ENCODE measurements around the gene NES.

The NES gene

DNA sequence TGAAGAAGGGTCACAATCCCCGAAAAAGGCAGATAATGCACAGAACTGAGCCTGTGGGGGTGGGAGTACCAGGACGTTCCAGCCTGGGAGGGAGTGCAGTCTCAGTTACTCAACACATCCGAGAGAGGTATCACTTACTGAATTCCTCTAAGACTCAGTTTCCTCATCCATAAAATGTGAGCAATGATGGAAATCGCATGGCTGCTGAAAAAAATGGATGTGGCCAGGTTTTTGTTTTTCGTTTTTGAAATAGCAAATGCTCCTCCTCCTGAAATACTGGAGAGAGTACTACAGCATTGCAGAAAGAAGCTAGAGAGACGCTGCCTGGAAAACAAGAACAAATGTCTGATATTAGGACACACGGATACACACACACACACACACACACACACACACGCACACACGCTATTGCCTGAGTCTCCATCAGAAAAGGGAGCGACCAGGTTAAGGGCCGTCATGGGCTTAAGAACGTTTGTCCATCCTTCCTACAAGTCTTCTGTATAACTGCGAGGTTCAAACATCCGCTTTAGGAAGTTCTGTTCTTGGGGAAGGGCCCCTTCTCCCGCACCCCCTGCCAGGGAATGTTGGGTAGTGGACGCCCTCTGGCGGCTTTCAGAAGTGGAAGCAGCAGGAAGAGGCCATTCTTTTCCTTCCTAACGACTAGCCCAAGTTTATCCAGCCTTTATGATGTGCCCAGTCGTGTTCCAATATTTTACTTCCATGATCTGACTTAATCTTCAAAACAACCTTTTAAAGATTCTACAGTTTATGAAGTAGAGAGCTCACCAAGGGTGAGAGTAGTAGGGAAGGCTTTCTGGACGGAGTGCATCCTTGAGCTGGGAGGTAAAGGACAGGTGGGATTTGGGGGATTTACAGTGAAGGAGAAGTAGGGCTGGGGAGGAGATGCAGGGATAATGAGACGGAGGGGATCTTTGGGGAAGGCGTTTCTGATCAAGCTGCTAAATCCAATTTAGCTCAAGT, 699 bp upstream of the NES start:
- DNase-seq, result no peak

DNA sequence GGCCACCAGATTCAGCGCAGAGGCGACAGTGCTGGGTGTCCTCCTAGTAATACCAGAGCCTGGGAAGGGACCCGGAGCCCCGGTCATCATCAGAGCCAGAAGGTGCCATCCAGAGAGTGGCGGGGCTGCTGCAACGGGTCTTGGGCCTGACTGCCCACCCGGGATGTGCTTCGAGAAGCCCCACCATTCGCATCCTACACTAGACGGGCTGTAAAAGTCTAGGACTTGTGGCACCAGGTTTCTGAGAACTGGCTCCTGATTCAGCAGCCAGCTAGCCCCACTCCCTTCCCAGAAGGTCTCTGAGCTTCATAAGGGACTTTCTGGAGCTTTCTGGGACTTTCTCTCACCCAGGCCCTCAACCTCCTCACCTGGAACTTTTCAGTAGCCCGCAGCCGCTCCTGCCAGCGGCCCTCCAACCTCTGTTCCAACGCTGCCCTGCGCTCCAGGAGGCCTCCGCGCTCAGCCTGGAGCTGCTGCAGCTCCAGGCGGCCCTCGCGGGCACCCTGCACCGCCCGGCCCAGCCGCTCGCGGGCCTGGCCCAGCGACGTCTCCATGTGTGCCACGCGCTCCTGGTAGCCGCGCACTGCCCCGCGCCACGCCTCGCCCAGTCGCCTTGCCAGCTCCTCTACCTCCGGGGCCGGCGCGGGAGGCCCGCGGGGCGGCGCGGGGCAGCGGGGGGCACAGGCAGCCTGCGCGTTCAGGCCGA, 940 bp downstream of the NES start:
- DNase-seq, result no peak

DNA sequence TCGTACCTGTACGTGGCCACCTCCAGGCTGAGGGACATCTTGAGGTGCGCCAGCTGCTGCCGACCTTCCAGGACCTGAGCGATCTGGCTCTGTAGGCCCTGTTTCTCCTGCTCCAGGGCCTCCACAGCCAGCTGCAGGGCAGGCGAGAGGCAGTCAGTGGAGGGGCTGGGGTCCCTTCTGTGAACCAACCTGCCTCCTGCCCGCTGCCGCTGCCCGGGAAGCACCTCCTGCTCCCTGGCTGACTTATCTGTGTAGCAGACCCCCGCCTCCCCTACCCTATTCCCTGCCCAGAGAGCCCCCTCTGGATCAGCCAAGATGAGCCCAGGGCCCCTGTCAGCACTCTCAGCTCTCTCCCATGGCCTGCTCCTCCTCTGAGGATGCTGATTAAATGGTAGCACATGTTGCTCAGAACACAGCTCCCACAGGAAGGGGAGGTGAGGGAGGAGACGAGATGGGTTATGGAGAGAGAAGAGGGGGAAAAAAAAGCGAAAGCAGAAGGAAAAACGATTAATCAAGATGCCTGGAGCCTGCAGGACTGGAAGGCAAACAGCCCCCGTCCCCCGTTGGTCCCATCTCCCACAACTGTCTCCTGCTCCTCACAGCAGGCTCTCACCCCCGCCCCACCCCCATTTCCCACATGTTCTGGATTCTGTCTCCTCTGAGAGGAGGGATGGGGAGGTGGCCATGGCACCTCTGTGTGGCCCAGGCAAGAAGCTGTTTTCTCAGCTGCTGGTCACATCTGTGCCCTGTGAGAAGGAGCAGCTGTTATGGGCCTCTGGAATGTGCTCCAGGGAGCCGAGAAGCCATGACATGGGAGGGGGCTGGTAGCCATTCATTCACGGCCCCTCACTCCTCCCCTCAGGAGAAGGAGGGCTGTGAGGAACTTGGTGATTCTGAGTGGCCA, 1.7 kb downstream of the NES start:
- no peak for DNase-seq

DNA sequence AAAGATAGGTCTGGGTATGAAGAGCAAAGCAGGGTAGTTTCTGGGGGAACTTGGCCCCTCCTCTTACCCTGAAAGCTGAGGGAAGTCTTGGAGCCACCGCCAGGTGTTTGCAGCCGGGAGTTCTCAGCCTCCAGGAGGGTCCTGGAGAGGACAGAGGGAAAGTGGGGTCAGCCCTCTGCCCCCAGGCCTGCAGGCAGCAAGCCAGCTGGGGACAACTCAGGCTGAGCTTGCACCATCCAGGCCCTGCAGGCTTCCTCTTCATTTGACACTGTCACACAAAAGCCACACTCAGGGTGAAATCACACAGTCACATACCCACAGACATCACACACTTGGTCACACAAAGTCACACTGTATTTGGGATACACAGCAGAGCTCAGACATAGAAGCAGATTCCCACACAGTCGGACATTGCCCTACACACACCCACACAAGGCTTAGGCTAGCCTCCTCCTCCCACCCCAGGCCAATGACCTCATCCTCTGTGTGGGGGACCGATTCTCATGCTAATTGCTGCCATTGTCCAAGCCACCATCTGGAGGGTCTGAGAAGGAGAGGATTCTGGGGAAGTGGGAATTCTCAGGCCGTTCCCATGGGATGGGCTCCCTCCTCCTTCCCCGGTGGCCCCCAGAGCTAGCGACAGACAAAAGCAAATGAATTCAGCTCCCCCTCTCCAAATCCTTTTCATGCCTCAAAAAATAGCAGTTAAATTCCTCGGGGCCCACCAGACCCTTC, 3.7 kb downstream of the NES start:
- DNase-seq, result no peak

DNA sequence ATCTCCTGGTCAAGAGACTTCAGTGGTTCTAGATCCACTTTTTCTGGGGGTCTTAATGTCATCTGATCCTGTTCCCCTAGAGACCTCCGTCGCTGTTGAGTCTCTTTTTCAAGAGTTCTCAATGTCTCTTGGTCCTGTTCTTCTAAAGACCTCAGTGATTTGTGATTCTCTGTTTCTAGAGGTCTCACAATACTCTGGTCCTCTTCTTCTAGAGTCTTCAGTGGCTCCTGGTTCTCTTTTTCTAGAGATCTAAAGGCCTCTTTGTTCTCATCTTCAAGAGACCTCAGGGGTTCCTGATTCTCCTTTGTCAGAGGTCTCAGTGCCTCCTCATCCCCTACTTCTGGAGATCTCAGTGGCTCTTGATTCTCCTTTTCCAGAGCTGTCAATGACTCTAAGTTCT, 5.4 kb downstream of the NES start:
- DNase-seq, result no peak

DNA sequence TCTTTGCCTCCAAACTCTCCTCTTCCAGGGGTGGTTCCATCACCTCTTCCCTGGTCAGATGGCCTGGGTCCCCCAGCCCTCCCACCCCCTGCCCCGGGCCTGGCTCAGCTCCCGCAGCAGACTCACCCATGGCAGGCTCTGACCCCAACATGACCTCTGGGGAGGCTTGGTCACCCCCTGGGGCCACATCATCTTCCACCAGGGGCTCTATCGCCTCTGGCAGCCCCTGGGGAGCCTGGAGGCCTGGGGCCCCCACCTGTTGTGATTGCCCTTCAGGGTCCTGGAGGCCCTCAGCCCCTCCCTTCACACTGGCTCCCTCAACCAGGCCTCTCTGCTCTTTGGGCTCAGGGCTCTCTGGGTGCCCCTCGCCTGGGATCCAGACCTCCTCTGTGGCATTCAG, 6.4 kb downstream of the NES start:
- DNase-seq, result no peak

DNA sequence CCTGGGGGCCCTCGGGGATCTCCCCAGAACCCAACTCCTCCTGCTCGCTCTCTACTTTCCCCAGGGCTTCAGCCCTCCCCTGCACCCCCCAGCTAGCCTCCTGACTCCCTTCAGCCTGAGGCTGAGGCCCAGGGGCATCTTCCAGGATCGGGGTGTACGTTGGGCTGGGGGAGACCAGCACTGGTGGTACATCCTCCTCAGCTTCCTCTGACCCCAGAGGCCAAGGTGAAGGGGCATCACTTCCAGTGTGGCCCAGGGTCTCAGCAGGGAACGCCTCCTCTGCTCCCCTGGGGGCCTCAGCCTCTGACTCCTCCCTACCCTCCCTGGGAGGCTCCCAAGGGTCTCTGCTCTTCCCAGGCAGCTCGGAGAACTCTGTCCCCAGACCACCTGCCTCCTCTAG, 6.8 kb downstream of the NES start:
- DNase-seq, result no peak

DNA sequence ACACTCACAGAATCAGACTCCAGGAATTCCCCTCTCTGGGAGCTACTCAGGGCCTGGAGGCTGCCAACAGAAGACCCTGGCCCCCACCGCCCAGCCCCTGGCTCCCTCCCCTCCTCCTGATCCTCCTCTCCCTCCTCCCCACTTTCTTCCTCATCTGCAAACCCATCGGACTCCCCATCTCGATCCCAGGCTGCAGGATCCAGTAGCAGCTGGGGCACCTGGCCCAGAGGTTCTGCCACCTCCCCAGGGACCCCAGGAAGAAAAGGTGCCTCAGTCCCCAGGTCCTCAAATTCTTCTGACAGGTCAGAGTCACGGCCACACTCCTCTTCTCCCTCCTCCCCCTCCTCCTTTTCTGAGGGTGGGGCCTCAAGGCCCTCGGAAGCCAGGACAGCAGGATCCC, 7.4 kb downstream of the NES start:
- DNase-seq, result no peak

DNA sequence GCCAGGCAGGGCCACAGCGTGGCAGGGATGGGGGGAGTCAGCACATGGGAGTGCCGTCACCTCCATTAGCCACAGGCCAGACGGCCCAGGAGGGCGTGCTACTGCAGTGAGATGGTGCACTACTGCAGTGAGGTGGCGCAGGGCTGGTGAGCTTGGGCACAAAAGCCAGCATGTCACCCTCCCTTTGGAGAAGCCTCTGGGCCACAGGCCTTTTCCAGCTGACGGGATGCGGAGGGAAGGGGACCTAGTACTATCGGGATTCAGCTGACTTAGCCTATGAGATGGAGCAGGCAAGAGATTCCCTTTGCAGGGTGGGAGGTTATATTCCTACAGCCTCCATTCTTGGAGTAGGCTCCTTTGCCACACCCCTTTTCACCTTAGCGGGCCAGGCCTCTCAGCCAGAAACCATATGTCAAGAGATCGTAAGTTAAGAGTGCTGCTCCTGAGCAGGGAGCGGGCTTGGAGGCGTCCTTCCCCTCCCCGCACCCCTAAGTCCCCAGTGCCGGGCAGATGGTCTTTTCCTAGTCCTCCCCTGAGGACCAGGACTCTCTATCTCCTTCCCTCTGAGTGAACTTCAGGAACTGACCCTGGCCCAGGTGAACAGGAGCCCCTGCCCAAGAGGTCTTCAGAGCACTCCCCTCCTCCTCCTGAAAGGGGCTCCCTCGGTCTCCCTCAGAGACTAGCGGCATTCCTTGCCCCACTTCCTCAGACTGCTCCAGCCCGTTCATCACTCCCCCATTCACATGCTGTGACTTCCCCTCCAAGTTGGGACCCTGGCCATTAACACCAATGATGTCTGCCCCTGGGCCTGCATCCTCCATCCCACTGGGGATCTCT, 8.2 kb downstream of the NES start:
- DNase-seq, result no peak

DNA sequence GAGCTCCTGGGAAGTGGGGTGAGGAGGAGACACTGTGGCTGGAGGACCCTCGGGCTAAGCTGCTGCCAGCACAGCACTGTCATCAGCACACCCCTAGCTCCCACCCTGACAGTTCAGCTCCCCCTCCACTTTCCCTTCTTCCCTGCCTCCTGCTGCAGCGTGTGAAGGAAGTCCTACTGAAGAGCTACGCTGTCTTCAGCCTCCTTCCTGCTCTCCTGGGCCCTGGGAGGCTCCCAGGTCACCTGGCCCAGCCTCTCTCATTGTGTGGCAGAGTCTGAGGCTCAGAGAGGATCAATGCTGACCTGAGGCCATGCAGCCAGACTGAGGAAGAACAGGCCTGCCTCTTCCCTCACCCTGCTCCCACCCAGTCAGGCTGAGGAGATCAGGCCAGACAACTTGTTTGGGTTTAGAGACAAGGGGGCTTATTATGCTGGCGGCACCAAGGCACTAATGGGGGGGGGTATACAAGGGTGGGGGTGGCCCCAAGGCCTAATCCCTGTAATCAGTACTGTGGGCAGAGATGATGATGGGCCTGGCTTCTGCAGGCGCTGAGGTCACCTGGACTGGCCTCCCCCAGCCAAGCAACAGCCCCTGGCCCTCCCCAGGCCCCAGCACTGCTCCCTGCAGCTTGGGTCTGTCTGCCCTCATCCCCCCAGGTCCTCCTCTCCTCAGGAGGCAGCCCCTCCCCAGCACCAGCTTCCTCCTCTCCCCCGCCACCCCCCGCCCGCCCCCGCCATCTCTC, 9.1 kb downstream of the NES start:
- DNase-seq, result no peak

DNA sequence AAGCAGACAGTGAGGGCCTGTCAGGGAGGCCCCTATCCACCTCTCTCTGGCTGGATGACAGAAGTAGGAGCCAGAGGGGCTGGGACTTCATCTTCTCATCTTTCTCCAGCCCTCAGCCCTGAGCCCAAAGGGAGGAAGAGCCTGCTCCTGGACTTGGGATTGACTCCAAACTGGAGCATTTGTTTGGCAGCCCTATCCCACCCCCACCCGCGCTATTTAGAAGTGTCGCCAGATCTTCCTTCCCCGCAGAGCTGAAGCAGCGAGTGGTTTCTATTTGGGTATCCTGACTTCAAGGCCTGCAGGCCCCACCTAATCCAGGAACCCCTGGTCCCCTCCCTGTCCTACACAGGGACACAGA, 9.6 kb downstream of the NES start:
- no peak for DNase-seq

DNA sequence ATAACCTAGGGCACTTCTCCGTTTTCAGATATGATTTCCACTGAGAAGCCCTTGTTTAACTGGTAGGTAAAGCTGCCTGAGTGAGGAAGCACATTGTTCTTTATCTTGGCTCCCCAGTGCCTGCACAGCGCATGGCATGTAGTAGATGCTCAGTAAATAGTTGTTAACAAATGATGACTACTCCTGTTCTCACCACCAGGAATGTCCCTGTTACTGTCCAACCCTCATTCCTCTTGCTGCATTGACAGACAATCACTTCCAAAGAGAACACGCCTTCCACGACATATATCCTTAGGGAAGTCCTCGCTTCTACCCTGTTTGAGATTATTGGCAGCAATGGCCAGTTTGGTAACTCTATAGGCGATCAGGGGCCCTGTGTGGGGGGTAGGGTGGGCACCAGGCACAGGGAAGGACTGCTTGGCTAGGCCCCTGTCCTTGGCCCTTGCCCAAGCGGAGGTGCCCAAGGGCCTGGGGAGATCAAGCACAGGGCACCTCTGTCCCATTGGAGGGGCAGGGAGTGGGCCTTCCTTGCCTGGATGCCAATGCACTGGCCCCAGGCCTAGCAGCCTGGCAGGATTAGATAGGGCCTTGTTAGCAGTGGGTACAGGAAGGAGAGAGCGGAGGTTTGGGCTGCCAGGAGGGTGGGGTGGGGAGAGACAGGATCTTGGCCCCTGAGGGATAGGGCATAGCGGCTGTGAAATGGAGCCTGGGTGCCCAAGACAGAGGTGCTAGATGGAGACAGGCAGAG, 10.2 kb downstream of the NES start:
- no peak for DNase-seq

DNA sequence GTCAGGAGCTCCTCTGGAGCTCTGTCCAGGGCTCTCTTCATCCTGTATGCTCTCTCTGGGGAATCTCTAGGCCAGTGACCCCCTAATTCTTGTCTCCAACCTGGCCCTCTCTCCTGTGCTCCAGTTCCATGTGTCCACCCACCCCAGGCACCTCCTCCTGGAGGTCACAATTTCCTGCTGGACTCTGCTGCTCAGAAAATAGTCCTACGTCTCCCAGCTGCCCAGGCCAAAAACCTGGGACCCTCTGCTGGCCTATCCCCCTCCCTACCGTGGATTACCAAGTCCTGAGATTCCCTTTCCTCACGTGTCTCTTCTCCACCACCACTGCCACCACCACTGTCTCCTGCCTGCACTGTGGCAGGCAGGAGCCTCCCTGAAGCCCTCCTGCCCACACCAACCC, 11.7 kb downstream of the NES start:
- DNase-seq, result no peak

DNA sequence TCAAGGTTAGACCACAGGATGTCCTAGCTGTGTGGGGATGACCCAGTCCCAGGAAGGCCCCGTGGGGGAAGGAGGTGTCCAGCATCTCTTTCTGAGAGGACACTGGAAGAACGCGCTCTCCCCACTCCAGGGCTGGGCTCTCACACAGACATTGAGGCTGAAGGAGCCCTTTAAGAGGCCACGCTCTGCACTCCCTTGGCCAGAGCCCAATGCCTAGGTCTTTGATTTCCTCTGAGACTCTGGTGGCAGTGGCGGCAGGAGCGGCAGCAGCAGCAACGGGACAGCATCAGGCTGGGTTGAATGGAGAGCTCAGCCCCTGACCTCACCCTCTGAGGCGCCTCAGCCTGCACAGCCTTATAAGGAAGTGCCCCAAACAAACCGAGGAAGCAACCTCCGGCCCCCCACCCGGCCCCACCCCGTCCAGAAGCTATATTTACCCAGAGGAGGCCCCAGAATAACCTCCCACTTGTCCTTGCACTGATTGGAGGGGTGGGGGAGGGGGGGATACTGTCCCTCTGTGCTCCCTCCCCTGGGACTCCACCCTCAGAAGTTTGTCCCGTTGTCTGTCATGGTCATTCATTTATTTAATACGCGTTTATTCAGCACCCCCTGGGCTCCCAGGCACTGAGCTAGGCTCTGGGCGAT, 12.3 kb downstream of the NES start:
- DNase-seq, result no peak

DNA sequence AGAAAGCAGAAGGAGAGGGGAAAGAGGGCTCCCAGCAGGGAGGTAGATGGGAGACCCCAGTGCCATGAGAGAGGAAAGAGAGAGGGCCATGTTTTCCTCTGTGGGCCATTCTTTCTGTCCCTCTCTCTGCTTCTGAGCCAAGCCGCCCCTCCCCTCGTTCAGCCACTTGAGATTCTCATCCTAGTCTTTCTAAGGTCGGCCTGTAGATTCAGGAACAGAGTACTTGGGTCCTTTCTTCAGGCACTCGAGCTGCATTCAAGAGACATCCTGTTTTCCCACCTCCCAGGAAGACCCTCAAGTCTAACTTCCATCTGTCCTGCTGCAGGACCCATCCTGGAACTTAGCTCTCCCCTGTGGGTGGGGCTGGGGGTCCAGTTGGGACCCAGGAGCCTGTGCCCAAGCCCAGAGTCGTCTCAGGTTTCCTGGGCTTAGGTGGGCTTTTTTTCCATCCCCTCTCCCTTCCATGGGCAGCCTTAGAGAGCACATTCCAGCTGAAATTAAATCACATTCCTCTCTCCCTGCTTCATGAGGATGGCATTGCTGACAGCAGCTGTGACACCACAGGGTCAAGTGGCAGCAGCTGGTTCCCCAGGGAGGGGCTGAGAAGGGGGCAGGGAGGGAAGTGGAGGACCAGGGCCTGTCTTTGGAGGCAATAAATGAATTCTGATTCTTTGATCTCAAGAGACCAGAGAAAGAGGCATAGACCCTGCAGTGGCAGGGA, 13.0 kb downstream of the NES start:
- DNase-seq, result no peak

DNA sequence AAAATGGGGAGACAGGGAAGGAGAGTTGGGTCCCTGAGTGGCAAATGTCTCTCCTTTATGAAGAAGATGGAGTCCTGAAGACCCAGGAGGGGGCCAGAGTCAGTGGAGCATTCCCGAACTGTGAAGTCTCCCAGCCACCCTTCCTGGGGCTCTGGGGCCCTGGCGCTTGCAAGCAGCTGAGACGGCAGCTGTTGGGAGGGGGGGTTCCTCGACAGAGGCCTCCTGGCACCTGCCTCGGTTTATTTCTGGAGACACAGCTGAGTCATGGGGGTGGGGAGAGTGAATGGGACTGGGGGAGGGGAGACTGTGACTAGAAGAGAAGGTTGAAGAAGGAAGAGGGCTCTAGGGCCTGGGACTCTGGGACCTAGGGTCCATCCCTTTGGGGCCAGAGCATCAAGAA, 14.0 kb downstream of the NES start:
- DNase-seq, result no peak

DNA sequence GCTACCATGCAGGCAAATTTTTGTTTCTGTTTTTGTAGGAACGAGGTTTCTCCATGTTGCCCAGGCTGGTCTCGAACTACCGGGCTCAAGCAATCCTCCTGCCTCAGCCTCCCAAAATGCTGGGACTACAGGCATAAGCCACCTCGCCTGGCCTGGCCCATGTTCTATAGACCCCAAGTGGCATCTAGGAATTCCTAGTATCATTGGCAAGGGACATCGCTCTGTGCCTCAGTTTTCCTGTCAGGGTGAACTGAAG, 14.5 kb downstream of the NES start:
- no peak for DNase-seq

DNA sequence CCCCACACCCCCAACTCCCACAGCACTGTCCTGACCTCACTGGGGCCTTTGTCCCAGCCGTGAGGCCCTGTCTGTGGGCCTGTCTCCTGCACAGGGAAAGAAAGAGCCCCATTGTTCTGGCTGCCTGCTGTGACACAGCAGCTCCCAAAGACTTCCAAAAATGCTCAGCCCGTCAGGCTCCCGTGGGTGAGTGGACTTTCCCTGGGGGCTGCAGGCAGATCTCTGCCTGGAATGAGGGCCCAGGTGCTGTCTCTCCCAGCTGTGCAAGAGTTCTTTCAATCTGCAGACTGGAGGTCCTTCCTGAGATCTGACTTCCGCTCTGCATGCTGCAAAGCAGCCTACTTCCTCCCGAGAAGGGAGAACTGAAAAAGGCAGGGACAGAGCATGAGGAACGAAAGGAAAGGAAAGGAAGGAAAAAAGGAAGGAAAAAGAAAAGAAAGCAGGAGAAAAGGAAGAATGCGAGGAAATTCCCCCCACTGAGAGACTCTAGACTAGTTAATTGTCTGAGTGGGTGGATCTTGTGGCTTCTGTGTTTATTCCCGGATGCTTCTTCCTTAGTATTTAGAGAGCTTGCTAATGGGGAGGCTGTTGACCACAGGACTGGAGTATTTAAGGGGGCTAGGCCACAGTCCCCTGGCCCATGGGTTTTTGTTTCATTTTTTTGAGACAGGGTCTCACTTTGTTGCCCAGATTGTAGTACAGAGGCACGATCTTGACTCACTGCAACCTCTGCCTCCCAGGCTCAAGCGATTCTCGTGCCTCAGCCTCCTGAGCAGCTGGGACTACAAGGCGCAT, 15.0 kb downstream of the NES start:
- DNase-seq, result no peak

DNA sequence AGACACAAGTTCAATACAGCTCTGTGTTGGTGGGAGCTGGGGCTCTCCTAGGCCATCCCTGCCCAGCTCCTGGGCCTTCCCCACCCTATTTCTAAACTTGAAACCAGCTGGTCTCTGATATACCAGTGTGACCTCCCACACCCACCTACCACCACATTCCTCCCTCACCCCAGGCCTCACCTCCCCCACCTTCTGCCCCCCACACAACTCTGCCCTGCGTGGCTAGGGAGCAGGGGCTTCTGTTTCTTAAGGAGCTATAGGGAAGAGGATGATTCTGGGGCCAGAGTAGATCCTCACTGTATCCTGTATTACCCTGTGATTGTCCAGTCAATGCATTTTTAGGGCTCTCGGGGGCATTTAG, 16.5 kb downstream of the NES start:
- no peak for DNase-seq
